GM18909 (cell line): ENCODE data around the gene ERC1.

Source experiments
- ATAC-seq: cut with Tn5 transposase; IDR thresholded peaks from one replicate; pipeline ENCODE4 v1.9.1; 2021; ENCODE audit warnings: mild to moderate bottlenecking; ENCODE audit not compliant: unreplicated experiment, poor library complexity

Gene ERC1

DNA sequence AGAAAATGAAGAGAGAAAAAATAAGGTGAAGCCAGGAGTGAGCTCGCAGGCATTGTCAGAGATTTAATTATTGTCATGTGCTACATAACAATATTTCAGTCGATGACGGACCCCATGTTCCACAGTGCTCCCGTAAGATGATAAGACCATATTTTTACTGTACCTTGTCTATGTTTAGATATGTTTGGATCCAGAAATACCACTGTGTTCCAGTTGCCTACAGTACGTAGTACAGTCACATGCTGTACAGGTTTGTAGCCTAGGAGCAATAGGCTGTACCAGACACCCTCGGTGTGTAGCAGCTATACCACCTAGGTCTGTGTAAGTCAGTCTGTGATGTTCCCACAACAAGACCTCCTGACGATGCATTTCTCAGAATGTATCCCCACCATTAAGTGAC lies 465.9 kb downstream of the ERC1 start:
- no peak for ATAC-seq

DNA sequence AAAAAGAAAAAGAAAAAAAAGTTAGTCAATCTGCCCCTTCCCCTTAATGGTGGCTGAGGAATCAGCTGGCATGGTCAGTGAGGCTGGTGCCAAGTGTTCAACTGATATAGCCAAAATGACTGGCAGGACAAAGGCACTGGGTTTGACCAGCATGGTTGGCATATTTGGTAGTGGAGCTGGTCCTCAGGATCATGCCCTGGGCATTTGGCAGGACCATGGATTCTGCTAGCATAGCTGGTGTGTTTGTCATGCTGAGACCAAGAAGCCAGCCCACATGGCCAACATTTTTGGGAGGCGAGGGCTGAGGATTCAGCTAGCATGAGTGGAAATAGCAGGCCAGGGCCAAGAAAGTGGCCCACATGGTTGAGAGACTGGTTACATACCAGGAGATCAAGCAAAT lies 466.9 kb downstream of the ERC1 start:
- ATAC-seq, result no peak

DNA sequence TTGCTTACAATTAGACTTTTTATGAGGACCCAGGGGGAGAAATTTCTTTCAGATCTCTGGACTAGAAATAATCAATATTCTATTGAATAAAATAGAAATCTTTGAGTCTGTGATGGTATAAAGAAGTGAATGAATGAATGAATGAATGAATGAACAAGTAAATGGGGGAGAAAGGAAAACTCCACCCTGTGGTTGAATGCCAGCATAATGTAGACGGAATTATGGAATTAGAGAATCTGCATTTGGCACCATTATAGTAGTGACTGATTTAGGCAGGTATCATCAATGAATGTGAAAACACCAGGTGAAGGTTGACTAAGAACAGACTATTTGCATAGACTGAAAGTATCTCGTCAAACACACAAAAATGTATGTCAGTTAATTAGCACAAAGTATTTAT lies 468.3 kb downstream of the ERC1 start:
- no peak for ATAC-seq

DNA sequence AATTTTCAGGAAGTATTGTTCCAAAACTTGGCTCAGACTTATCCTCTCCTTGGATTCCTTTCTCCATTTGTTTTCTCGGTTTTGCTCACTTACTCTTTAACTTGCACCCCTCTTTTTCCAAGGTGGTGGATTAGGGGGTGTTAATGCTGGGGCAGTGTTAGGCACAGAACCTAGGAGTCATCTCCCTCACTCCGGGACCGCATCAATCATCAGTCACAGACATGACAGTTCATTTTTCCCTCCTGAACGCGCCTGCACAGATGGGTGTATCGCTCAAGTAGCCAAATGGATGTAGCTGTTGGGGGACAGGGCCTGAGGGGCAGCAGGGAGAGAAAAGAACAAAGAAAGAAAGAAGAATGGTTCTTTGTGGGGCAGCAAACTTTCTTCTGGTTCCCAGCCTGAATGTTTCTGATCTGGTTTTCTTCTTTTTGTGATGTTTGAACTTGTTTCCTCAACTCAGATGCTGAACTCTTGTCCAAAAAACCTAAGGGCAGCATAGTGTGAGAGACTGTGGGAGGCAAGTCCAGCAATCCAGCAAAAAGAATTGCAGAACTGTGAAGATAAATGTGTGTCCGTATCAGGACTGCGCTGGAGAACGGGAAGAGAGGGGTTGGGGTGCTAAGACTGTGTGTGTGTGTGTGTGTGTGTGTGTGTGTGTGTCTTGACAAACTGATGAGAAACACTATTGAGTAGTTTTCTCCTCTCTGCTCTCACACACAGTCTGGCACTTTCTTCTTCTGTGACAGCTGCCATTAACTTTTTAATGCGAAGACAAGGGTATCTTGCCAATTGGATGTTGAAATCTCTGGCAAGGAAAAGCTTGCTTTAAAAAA lies 472.3 kb downstream of the ERC1 start:
- no peak for ATAC-seq

DNA sequence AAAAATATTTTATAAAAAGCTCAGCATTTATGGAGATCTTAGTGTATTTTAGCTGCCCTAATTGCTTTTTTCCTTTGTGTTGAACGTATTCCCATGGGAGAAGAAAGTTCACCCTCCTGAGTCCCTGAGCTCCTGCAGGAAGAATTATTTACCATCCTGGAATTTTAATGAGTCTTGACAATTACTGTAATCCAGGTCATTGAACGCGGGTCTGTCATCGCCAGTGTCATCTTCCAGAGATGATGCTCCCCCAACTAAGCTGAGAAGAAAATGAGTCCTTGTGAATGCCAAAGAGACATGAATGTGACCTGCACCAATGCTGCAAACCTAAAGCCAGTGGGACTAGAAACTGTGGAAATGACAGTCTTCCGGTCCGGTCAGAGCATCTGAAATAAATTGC lies 473.9 kb downstream of the ERC1 start:
- no peak for ATAC-seq

DNA sequence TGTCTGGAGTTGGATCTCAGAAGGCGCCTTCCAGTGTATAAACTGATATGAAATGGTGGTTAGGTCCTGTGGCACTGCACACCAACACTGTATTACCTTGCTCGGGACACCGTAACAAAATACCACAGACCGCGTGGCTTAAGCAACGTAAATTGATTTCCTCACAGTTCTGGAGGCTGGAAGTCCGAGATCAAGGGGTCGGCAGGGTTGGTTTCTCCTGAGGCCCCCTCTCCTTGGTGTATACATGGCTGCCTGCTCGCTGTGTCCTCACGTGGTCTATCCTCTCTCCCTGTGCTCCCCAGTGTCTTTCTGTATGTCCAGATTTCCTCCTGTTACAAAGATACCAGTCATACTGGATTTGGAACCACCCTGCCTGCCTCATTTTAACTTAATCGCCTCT lies 475.0 kb downstream of the ERC1 start:
- no peak for ATAC-seq

DNA sequence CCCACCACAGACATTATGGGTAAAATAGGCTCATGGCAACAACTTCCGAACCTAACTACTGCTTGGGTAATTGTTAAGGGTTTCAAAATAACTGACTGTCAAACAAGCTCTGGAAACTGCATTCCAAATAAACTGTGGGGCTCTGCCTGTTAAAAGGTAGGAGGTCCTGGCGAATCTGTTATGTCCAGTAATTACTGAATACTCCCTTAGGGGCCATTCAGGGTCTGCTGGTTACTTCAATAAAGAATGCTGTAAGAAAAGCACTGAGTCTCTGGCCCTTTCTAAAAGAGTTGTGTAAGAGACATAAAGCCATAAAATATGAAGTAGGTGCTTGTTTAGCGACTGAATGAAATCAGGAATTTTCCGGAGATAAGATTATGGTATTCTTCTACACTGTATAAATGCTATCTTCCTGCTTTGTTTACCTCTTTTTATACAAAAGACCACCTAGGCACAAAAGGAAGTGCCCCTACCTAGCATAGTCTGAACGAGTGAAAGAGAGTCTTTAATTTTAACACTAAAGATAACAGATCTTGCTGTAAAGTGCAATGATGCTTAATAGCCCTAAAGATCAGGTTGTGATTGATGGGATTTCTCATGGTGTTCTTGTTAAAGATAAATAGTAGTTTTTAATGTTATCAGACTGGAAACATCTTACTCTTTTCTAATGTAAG lies 475.6 kb downstream of the ERC1 start:
- no peak for ATAC-seq

DNA sequence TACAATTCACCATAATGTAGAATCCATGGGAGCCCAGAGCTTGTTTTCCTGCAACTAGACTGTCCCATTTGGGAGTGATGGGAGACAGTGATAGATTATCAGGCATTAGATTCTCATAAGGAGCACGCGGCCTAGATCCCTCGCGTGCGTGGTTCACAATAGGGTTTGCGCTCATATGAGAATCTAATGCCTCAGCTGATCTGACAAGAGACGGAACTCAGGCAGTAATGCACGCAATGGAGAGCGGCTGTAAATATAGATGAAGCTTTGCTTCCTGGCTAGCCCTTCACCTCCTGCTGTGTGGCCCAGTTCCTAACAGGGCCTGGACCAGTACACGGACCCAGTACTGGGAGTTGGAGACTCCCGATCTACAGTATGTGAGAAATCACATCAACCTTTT lies 476.7 kb downstream of the ERC1 start:
- ATAC-seq, result no peak

DNA sequence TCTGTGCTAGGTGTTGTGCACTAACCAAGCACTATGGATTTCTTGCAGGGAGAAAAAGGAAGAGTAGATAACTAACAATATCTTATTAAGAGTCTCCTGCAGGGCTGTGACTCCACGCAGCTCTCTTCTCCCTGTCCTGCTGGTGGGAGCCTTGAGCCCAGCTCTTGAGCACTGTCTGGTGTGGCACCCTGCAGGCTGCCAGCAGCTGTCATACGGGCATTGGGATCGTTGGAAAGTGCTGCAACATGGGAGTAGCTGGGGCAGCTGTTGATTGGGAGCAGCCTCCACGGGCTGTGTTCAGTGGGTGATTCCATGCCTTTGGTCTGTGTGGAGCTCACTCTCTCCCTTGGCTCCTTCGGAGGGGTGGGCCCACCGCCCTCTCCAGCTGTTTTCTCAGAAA lies 478.0 kb downstream of the ERC1 start:
- no peak for ATAC-seq

DNA sequence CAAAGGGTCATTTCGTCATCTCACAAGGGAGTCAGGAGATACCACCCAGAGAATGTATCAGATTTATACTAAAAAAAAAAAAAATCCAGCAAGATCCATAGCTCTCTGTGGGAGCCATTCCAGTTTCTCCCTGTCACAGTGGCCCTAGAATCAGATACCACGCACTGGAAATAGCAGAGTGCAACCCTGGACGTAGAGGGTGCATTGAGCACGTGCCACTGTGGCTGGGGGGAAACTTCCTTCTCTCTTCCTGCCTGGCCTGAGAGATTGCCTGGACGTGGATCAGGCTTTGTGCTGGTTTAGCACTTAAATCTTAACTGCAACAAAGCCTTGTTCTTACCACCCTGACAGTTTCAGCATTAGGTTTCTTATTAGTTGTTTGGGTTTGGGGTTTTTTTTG lies 479.0 kb downstream of the ERC1 start:
- no peak for ATAC-seq

DNA sequence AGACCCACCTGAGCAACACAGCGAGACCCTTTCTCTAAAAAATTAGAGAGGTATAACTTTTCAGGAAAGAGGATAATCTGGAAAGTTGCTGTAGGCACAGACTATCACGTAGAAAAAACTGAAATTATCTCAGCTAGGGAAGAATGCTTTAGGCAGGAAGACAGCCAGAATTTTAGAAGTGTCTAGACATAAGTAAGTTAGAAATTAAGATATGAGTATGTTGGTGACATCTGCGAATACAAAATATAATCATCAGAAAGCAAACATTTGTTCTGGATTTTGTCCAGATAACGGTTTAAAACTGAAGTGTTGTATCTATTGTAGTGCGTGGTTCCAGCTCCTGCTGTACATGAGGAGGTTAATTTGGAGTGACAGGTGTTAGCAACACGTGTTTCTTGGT lies 480.2 kb downstream of the ERC1 start:
- no peak for ATAC-seq

DNA sequence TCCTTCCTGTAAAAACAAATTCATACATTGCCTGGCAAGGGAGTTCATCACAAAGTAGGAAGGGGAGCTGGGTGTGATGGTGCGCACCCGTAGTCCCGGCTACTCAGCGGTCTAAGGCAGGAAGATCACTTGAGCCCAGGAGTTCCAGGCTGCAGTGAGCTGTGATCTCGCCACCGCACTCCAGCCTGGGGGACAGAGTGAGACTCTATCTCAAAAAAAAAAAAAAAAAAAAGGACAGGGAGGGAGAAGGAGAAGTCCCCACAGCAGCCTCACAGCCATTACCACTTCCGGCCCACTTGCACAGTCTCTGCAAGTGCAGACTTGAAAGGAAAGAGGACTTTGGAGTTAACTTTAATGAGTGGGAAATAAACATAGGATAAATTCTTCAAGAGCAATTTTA lies 482.4 kb downstream of the ERC1 start:
- ATAC-seq, result no peak

DNA sequence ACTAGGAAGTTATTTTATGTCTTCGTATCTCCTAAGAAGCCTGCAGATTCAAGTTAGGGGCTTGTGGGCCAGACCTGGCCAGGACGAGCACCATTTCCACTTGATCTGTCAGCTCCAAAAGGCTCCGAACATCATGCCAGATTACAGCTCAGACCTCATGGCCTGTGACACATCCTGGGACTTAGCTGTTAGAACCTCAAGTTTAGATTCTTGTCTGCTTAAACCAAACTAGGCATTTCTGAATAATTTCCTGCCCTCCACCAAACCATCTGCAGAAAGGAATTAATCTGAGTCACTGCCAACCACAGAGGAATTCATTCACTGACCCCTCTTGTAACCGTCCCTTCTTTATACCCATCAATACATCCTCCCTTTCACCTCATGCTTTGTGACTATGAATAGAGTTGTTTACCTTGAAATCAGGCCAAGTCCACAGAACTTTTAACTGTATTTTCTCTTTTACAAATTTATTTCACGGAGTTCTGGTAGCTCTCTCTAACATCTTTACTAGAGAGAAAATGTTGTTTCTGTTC lies 483.1 kb downstream of the ERC1 start:
- ATAC-seq, result no peak

DNA sequence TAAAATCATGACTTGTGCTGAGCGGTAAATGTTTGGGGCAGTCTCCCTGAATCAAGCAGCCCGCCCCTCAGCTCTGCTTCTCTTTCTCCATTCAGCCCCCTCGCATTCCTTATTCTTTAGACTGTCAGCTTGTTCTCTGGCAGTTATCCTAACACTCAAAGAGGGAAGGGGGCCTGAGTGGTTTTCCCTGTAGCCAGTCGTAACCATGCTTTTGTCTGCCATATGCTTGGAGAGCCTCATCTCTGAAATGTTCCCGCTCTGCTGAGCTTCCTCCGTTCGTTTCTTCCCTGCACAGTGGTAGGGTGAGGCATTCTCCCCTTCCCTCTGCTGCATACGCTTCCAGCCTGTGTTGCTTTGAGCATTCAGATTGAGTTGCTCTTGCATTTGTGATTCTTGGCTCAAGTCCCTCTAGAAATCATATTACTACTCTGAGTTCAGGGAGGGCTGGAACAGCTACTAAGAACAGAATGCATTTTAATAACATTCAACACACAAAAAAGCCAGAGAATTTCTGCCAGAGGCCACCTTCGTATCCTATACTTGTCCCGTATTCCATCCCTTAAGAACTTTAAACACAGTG lies 483.6 kb downstream of the ERC1 start:
- no peak for ATAC-seq

DNA sequence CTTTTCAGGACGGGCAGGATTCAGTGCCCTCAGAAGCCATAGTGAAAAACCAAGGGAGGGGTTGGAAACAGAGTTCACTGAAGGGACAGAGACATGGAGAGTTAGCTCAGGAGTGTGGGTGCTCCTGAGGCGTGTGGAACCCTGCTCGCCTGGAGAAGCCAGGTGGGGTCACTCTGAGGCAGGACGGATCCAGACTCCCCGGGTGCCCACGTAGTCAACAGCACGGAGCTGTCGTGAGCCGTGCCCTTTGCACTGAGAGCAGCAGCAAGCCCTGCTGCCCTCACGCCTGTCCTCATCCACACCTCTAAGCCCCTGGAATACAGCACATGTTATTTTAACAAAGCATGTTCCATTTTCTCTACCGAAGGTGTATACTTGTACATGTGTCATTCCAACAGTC lies 488.6 kb downstream of the ERC1 start:
- no peak for ATAC-seq

DNA sequence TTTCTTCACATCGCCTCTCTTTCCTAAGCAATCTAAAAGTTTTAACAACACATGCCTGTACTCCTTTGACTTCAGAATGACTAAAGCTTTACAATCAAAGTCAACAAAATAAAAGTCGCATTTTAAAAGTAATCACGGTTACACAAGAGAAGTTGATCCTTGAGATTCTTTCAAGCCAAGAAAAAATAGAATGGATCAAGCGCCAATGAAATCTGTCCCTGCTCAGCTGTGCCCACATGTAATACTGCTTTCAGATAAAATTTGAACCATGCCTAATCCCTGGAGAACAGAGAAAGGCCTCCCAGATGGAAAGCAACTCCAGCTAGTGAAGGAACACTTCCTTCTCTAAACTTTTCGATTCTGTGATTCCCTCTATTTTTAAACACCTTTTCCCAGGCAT lies 490.3 kb downstream of the ERC1 start:
- no peak for ATAC-seq

DNA sequence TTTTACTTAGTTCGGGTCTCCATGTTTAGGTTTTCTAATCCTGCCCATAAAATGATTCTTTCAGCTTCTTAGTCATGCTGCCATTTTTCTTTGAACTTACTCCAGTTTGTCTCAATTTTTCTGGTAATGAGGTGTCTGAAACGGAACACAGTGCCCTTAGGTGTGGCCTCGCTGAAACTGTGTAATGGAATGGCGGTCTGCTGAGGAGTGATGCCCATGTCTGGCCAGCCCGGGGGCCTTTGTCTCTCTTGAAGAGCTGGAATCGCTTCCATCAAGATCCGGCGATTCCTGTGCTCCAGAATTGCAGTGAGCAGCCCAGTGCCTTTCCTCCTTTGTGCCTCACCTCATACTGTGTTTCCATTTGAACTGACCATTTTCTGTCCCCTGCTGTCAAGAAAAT lies 490.9 kb downstream of the ERC1 start:
- ATAC-seq, result no peak

DNA sequence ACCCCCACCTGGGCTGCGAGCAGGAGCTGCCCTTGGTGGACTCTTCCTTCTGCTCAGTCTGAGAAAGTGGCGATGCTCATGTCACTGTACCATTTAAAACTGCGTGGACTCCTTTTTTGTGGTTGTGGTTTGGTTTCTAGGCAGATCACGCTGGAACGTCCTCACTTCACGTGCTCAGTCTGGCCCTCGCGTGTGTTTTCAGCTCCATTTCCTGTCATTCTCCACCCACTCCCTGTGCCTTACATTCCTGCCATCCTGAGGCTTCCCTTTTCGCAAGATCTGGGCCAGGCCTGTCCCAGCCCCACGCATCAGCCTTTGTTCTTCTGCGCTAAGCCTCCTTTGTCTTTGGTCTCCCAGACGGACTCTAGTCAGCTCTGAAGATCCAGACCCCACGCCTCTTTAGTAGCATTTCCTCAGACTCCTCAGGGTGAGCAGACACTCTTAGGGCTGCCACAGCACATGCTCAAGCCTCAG lies 497.9 kb downstream of the ERC1 start:
- no peak for ATAC-seq

DNA sequence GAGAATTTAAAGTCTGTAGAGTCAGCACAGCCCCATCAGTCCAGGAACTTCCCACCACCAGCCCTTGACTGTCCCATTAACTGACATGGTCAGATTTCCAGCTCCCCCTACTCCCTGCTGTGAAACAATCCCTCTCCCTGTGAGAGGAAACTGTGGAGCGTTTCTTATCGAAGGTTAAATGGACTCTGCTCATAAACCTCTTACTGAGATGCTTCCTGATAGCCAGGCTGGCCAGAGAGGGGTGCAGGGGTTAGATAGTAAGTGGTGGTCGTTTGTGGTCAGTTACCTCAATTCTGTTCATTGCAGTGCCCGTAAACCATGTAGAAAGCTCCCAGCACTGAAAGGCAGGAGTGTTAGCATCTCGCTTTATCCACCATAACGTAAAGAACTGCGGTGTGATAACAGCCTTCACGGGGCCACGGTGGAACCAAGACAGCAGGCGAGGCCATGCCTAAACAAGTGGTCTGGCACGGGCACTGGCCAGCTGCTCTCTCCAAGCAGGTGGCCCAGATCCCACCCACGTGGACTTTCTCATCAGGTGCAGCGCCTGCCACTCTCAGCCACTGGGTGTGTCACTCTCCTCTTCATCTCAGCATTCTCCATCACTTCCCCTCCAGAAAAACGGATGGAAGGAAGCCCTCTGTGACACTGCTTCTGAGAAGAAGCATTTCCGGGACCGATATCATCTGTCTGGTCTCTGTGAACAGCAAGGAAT lies 501.1 kb downstream of the ERC1 start:
- ATAC-seq, result no peak

DNA sequence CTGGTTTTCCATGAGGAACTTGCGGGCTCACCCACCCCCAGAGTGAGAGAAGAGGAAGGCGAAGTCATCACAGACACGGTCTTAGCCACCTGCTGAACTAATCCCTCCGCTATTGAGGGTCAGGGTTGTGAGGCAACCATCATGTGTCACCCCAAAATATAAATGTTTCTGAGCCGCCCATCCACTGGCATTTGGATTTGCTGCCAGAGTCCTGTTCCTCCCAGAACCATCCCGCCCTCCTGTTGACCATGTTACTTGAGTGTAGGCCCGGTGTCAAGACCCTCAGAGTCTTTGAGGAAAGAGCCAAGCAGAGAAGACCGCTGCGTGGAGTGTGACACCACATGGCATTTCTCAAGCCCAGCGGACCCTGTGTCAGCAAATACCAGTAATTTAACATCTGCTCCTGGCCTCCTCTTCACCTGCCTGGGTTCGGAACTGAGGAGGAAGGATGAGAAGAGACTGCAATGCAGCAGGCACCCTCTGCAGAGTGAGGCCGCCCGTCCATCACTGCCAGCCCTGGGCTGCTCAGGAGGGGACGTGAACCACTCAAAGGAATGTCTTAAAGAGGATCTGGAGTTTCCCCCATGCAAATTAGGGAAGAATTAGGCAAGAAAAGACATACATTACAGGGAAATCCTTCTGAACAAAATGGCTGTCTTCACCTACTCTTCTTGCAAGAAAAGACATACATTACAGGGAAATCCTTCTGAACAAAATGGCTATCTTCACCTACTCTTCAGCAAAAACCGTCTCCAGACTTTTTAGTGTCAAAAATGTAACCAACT lies 502.9 kb downstream of the ERC1 start:
- ATAC-seq, result no peak
